ENCODE measurements around the gene ANKRD28.

- TF ChIP-seq, protein P1, sequence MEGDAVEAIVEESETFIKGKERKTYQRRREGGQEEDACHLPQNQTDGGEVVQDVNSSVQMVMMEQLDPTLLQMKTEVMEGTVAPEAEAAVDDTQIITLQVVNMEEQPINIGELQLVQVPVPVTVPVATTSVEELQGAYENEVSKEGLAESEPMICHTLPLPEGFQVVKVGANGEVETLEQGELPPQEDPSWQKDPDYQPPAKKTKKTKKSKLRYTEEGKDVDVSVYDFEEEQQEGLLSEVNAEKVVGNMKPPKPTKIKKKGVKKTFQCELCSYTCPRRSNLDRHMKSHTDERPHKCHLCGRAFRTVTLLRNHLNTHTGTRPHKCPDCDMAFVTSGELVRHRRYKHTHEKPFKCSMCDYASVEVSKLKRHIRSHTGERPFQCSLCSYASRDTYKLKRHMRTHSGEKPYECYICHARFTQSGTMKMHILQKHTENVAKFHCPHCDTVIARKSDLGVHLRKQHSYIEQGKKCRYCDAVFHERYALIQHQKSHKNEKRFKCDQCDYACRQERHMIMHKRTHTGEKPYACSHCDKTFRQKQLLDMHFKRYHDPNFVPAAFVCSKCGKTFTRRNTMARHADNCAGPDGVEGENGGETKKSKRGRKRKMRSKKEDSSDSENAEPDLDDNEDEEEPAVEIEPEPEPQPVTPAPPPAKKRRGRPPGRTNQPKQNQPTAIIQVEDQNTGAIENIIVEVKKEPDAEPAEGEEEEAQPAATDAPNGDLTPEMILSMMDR (IDR thresholded peaks at IDR 0.05; ENCODE audit: control extremely low read depth in 1 of 3, insufficient read depth in 1 of 3, low read depth in 1 of 3, low read length in 3 of 3) = no peak
- no peak for TF ChIP-seq POLR2A (IDR thresholded peaks at IDR 0.05; ENCODE audit: control extremely low read depth in 1 of 2, low read depth in 2 of 2, low read length in 2 of 2)
- no peak for TF ChIP-seq EP300 (IDR thresholded peaks at IDR 0.05; ENCODE audit: borderline replicate concordance in 1 of 2, low read depth in 2 of 2, low read length in 2 of 2)
- no peak for TF ChIP-seq ASH2L (IDR thresholded peaks at IDR 0.05; ENCODE audit: low read length)
- TF ChIP-seq BACH1 (IDR thresholded peaks at IDR 0.05; ENCODE audit: low read length) = no peak
These were observed 104.4 kb downstream of the ANKRD28 start for GRCh38 chr3:15693355-15693754.
